ENCODE data around the gene FLVCR2. TPM values are rescaled to one million over a fixed set of nuclear protein-coding genes. Genes with fewer than 3 reads are reported as not detected.
"Not testable (repeated sequence)": the region's sequence is repeated elsewhere in the genome, so short reads cannot be mapped to it uniquely, and the experiment has no call there.

The FLVCR2 gene
- total and polyA plus RNA-seq, 7 experiments from 2014 or later: 0.80 to 9.4 (median 3.5) TPM

DNA sequence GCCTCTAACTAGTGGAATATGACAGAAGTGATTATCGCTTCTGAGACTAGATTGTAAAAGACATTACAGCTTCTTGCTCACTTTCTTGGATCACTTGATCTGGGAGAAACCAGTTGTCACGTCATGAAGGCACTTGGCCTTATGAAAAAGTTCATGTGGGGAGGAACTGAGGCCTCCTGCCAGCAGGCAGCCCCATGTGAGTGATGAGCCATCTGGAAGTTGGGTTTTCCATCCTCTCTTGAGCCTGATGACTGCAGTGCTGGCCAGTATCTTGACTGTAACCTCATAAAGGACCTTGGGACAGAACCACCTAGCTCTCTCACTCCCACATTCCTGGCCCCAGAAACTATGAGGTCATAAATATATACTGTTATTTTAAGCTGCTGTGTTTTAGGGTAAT is 110.6 kb downstream of the FLVCR2 start:
- no peak overlapping the region for H3K4me3 Mint-ChIP-seq
- Histone ChIP-seq H3K9me3 (ENCODE audit: control insufficient read depth in 2 of 3, low read length in 3 of 3) (no peaks in the 10 kb centered on the region), H3K36me3 (ENCODE audit: control insufficient read depth in 2 of 3, insufficient read depth in 3 of 3, low read length in 3 of 3) (peaks cover 0 to 36% (median 0%) of the 10 kb centered on the region in 3 experiments), H3K27me3 (ENCODE audit: control insufficient read depth in 2 of 2, insufficient read depth in 2 of 2, low read length in 2 of 2) (no peaks in the 10 kb centered on the region), H3K4me3 (ENCODE audit: low read length) (no peak overlapping the region), H3K4me1 (ENCODE audit: control insufficient read depth in 2 of 2, insufficient read depth in 2 of 2, low read length in 2 of 2) (no peaks in the 10 kb centered on the region), H3K27ac (ENCODE audit: low read depth, low read length) (no peak overlapping the region)
- no peaks in the 10 kb centered on the region for H3K4me1 Mint-ChIP-seq
- no peaks in the 10 kb centered on the region for H3K27me3 Mint-ChIP-seq
- DNase-seq (no peak), ATAC-seq (no peak)
- no peak overlapping the region for H3K27ac Mint-ChIP-seq
- POLR2A ChIA-PET: interaction anchor here (0.5 to 0.7 kb wide), 2 partner anchors 287 to 376 kb away, joined by 3 read pairs; no protein-coding TSS in a partner anchor
- peaks cover 16 to 67% (median 42%) of the 10 kb centered on the region in 5 donors for H3K36me3 Mint-ChIP-seq
- CTCF ChIA-PET: no interaction called here
- intact Hi-C loops (cut with micrococcal nuclease): no loop called here
- peaks cover 0 to 8% (median 0%) of the 10 kb centered on the region in 11 donors for H3K9me3 Mint-ChIP-seq

DNA sequence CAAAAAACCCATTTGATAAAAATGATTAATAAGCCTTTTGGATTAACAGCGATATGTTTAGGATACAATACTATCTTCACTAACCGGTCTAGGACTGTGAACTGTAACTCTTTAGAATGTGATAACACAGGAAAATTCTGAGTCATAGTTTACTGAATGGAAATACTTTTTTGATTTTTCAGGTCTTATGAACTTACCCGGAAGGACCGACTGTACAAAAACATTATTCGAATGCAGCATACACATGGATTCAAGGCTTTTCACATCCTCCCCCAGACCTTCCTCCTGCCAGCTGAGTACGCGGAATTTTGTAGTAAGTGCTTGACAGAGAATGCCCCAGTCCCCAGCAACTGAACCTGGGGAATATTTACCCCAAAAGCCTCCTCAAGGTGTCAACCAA is 111.6 kb downstream of the FLVCR2 start:
- no peak overlapping the region for H3K27ac ChIP-seq (ENCODE audit: low read depth, low read length)
- no peaks in the 10 kb centered on the region for H3K4me1 ChIP-seq (ENCODE audit: control insufficient read depth in 2 of 2, insufficient read depth in 2 of 2, low read length in 2 of 2)
- Mint-ChIP-seq H3K4me3 (no peak overlapping the region), H3K4me1 (no peaks in the 10 kb centered on the region), H3K9me3 (peaks cover 0 to 15% (median 5%) of the 10 kb centered on the region in 11 donors), H3K36me3 (peaks cover 16 to 68% (median 43%) of the 10 kb centered on the region in 5 donors), H3K27me3 (no peaks in the 10 kb centered on the region), H3K27ac (peak overlapping the region in 1 of 9 donors; percentile 43)
- ATAC-seq (no peak), DNase-seq (no peak)
- intact Hi-C loops (cut with micrococcal nuclease): no loop called here
- ChIA-PET CTCF (no interaction called here), POLR2A (no interaction called here)
- H3K9me3 ChIP-seq (ENCODE audit: control insufficient read depth in 2 of 3, low read length in 3 of 3): no peaks in the 10 kb centered on the region
- H3K36me3 ChIP-seq (ENCODE audit: control insufficient read depth in 2 of 3, insufficient read depth in 3 of 3, low read length in 3 of 3): peaks cover 0 to 37% (median 0%) of the 10 kb centered on the region in 3 experiments
- H3K4me3 ChIP-seq (ENCODE audit: low read length): no peak overlapping the region
- H3K27me3 ChIP-seq (ENCODE audit: control insufficient read depth in 2 of 2, insufficient read depth in 2 of 2, low read length in 2 of 2): no peaks in the 10 kb centered on the region

DNA sequence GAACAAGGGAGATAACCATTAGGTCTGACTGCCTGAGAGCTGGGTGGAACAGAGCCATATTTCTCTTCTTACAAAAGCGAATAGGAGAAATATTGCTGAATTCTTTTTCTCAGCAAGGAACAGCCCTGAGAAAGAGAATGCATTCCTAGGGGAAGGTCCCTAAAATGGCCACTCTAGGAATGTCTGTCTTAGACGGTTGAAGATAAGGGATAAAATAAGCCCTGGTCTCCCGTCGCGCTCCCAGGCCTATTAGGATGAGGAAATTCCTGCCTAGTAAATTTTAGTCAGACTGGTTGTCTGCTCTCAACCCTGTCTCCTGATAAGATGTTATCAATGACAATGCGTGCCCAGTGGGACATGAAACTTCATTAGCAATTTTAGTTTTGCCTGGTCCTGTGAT is 116.6 kb downstream of the FLVCR2 start:
- H3K4me3 ChIP-seq (ENCODE audit: low read length); H3K27me3 ChIP-seq (ENCODE audit: control insufficient read depth in 2 of 2, insufficient read depth in 2 of 2, low read length in 2 of 2); CTCF ChIA-PET; ATAC-seq; H3K4me1 ChIP-seq (ENCODE audit: control insufficient read depth in 2 of 2, insufficient read depth in 2 of 2, low read length in 2 of 2); H3K27ac ChIP-seq (ENCODE audit: low read depth, low read length); DNase-seq; intact Hi-C loops (cut with micrococcal nuclease); H3K27ac Mint-ChIP-seq; H3K4me3 Mint-ChIP-seq; POLR2A ChIA-PET; H3K9me3 ChIP-seq (ENCODE audit: control insufficient read depth in 2 of 3, low read length in 3 of 3); H3K27me3 Mint-ChIP-seq; H3K4me1 Mint-ChIP-seq: not testable (repeated sequence)
- peaks cover 0 to 19% (median 6%) of the 10 kb centered on the region in 11 donors for H3K9me3 Mint-ChIP-seq
- peaks cover 21 to 83% (median 57%) of the 10 kb centered on the region in 5 donors for H3K36me3 Mint-ChIP-seq
- peaks cover 0 to 37% (median 0%) of the 10 kb centered on the region in 3 experiments for H3K36me3 ChIP-seq (ENCODE audit: control insufficient read depth in 2 of 3, insufficient read depth in 3 of 3, low read length in 3 of 3)

DNA sequence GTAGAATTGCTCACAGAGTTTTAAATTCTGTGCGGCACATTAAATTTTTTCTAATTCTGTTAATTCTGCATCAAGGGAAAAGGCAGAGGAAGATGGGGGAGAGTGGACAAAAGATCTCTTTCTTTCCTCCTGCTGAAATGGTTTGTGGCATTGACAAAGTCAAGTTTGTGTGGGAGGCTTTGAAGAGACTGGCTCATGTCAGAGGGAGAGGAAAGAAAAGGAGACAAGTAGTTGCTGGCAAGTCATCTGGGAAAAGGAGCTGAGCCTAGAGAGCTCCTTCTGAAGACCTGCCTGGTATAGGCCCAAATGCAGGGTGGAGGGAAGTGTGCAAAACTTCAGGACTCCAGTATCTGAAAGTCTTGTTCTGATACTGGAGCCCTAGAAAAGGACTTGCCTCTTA is 119.0 kb downstream of the FLVCR2 start:
- no peak for ATAC-seq
- H3K27ac ChIP-seq (ENCODE audit: low read depth, low read length): no peak overlapping the region
- Mint-ChIP-seq H3K4me1 (no peaks in the 10 kb centered on the region), H3K27ac (no peak overlapping the region), H3K27me3 (no peaks in the 10 kb centered on the region), H3K36me3 (peaks cover 13 to 82% (median 61%) of the 10 kb centered on the region in 5 donors), H3K9me3 (peaks cover 0 to 19% (median 6%) of the 10 kb centered on the region in 11 donors), H3K4me3 (no peak overlapping the region)
- peaks cover 0 to 35% (median 0%) of the 10 kb centered on the region in 3 experiments for H3K36me3 ChIP-seq (ENCODE audit: control insufficient read depth in 2 of 3, insufficient read depth in 3 of 3, low read length in 3 of 3)
- POLR2A ChIA-PET: no interaction called here
- no peaks in the 10 kb centered on the region for H3K9me3 ChIP-seq (ENCODE audit: control insufficient read depth in 2 of 3, low read length in 3 of 3)
- intact Hi-C loops (cut with micrococcal nuclease): no loop called here
- no peaks in the 10 kb centered on the region for H3K4me1 ChIP-seq (ENCODE audit: control insufficient read depth in 2 of 2, insufficient read depth in 2 of 2, low read length in 2 of 2)
- CTCF ChIA-PET: no interaction called here
- H3K27me3 ChIP-seq (ENCODE audit: control insufficient read depth in 2 of 2, insufficient read depth in 2 of 2, low read length in 2 of 2): no peaks in the 10 kb centered on the region
- no peak overlapping the region for H3K4me3 ChIP-seq (ENCODE audit: low read length)
- DNase-seq: no peak

Other genes starting within 250 kb of the FLVCR2 start
- 10 to 100 TPM in 1 of 5 experiments, 1 to 10 TPM in 2, under 1 TPM in 2; 0.86 to 29.0 (median 1.5) TPM for gene JDP2, start 150.6 kb upstream of the FLVCR2 start, total RNA-seq
- gene JDP2, start 150.6 kb upstream of the FLVCR2 start, polyA plus RNA-seq: not detected
- 10 to 100 TPM in 3 of 5 experiments, 1 to 10 TPM in 2; 6.8 to 70.0 (median 10.6) TPM for gene BATF, start 56.2 kb upstream of the FLVCR2 start, total RNA-seq
- 10 to 100 TPM; 24.7 to 26.7 TPM for gene BATF, start 56.2 kb upstream of the FLVCR2 start, polyA plus RNA-seq
- gene ERG28, start 82.3 kb downstream of the FLVCR2 start, total RNA-seq: 10 to 100 TPM in 3 of 5 experiments, 1 to 10 TPM in 2; 7.6 to 17.0 (median 12.4) TPM
- gene ERG28, start 82.3 kb downstream of the FLVCR2 start, polyA plus RNA-seq: 10 to 100 TPM; 23.4 to 37.1 TPM
- 10 to 100 TPM; 21.0 to 31.4 (median 21.6) TPM for gene TTLL5, start 82.6 kb downstream of the FLVCR2 start, total RNA-seq
- 10 to 100 TPM in 1 of 2 donors, 1 to 10 TPM in 1; 7.8 to 15.6 TPM for gene TTLL5, start 82.6 kb downstream of the FLVCR2 start, polyA plus RNA-seq

Measured in naive thymus-derived CD4-positive, alpha-beta T cell (primary cell).